OCI-LY3 (cell line): ENCODE measurements around the gene GNAO1.

Experiments used
- H2AFZ ChIP-seq: fragments of 200-600, 300-600 bp; shearing (Covaris generic); 2 replicates; pipeline ENCODE4 v1.6.0; 2014; ENCODE audit warnings: antibody characterized with exemption, low read depth, low read length
- H3K27ac ChIP-seq: fragments of 200-600, 300-600 bp; sonication (generic); 2 replicates; pipeline ENCODE4 v1.5.1; 2014; ENCODE audit warnings: mild to moderate bottlenecking, low read length, moderate library complexity, mixed read lengths
- H3K27me3 ChIP-seq: fragments of 200-600, 300-600 bp; sonication (generic); 2 replicates; pipeline ENCODE4 v1.6.1; 2014; ENCODE audit warnings: low read depth, low read length, mixed read lengths
- H3K36me3 ChIP-seq: fragments of 200-600, 300-600 bp; sonication (generic); replicated peaks from 2 replicates; pipeline ENCODE3; 2014; ENCODE audit warnings: low read depth, low read length, mixed read lengths
- H3K4me1 ChIP-seq: fragments of 300-600, 200-600 bp; sonication (generic); 2 replicates; pipeline ENCODE4 v1.6.1; 2014; ENCODE audit warnings: low read length, mixed read lengths
- H3K4me2 ChIP-seq: fragments of 200-600, 300-600 bp; sonication (generic); 2 replicates; pipeline ENCODE4 v1.6.1; 2014; ENCODE audit warnings: low read length, mixed read lengths
- H3K4me3 ChIP-seq: fragments of 300-600, 200-600 bp; sonication (generic); 2 replicates; pipeline ENCODE4 v1.5.1; 2014; ENCODE audit warnings: antibody characterized with exemption, mild to moderate bottlenecking, low read length, moderate library complexity
- H3K79me2 ChIP-seq: fragments of 300-600, 200-600 bp; shearing (Covaris generic); 2 replicates; pipeline ENCODE4 v1.6.1; 2014; ENCODE audit warnings: mild to moderate bottlenecking, low read length, mixed read lengths
- H3K9ac ChIP-seq: fragments of 300-600, 200-600 bp; shearing (Covaris generic); 2 replicates; pipeline ENCODE4 v1.6.0; 2014; ENCODE audit warnings: mild to moderate bottlenecking, low read length, moderate library complexity
- H3K9me3 ChIP-seq: fragments of 200-600, 300-600 bp; shearing (Covaris generic); 2 replicates; pipeline ENCODE4 v1.6.1; 2014; ENCODE audit warnings: low read length, mixed read lengths; ENCODE audit not compliant: insufficient read depth
- H4K20me1 ChIP-seq: fragments of 200-600, 300-600 bp; sonication (generic); 2 replicates; pipeline ENCODE4 v1.6.1; 2016; ENCODE audit warnings: low read length, mixed read lengths; ENCODE audit not compliant: insufficient read depth
- CTCF ChIP-seq: fragments of 200-600, 300-600 bp; sonication (generic); IDR thresholded peaks from 2 replicates; pipeline ENCODE4 v1.5.1; 2014; ENCODE audit warnings: antibody characterized with exemption, low read length, low read depth
- EZH2phosphoT487 ChIP-seq: fragments of 200-600 bp; shearing (Covaris generic); IDR thresholded peaks from 2 replicates; pipeline ENCODE4 v1.6.1; 2018; ENCODE audit warnings: antibody characterized with exemption, mixed run types, low read depth

Gene GNAO1

GRCh38 chr16:56261656-56262055 lies 70.4 kb downstream of the GNAO1 start:
- H3K36me3 ChIP-seq, result no peaks in the 10 kb centered on the region
- TF ChIP-seq CTCF (no peak), EZH2phosphoT487 (no peak)
- no peak overlapping the region for H3K4me3 ChIP-seq
- no peak overlapping the region for H3K9ac ChIP-seq
- peaks cover 14% of the 10 kb centered on the region; the same call in 1 of the 2 replicates for H3K27me3 ChIP-seq
- no peaks in the 10 kb centered on the region for H3K79me2 ChIP-seq
- no peaks in the 10 kb centered on the region for H4K20me1 ChIP-seq
- no peak overlapping the region for H2AFZ ChIP-seq
- no peak overlapping the region for H3K27ac ChIP-seq
- no peaks in the 10 kb centered on the region for H3K4me1 ChIP-seq
- no peaks in the 10 kb centered on the region for H3K9me3 ChIP-seq
- H3K4me2 ChIP-seq, result no peak overlapping the region

- H3K9me3 ChIP-seq, result no peaks in the 10 kb centered on the region
- H3K79me2 ChIP-seq, result no peaks in the 10 kb centered on the region
- TF ChIP-seq CTCF (no peak), EZH2phosphoT487 (no peak)
- no peaks in the 10 kb centered on the region for H4K20me1 ChIP-seq
- H3K27me3 ChIP-seq, result peaks cover 11% of the 10 kb centered on the region; the same call in 1 of the 2 replicates
- no peaks in the 10 kb centered on the region for H3K4me1 ChIP-seq
- H3K4me3 ChIP-seq, result no peak overlapping the region
- no peak overlapping the region for H3K9ac ChIP-seq
- H3K4me2 ChIP-seq, result no peak overlapping the region
- no peak overlapping the region for H3K27ac ChIP-seq
- H2AFZ ChIP-seq, result no peak overlapping the region
- no peaks in the 10 kb centered on the region for H3K36me3 ChIP-seq
Observed at GRCh38 chr16:56262148-56262547, 70.9 kb downstream of the GNAO1 start.

- Histone ChIP-seq H3K4me3 (no peak overlapping the region), H2AFZ (no peak overlapping the region), H3K4me1 (no peaks in the 10 kb centered on the region), H3K36me3 (no peaks in the 10 kb centered on the region), H3K27me3 (peaks cover 11% of the 10 kb centered on the region; the same call in 1 of the 2 replicates), H3K9me3 (no peaks in the 10 kb centered on the region), H3K4me2 (no peak overlapping the region), H4K20me1 (no peaks in the 10 kb centered on the region), H3K27ac (no peak overlapping the region), H3K9ac (no peak overlapping the region), H3K79me2 (no peaks in the 10 kb centered on the region)
- TF ChIP-seq CTCF (no peak), EZH2phosphoT487 (no peak)
Observed at GRCh38 chr16:56262551-56263245, 71.4 kb downstream of the GNAO1 start.

- Histone ChIP-seq H3K9me3 (no peaks in the 10 kb centered on the region), H4K20me1 (no peaks in the 10 kb centered on the region), H3K9ac (no peak overlapping the region), H3K4me1 (no peaks in the 10 kb centered on the region), H3K79me2 (no peaks in the 10 kb centered on the region), H3K36me3 (no peaks in the 10 kb centered on the region), H3K27me3 (peaks cover 15% of the 10 kb centered on the region; the same call in 1 of the 2 replicates), H3K4me2 (no peak overlapping the region), H3K27ac (no peak overlapping the region), H2AFZ (no peak overlapping the region), H3K4me3 (no peak overlapping the region)
- TF ChIP-seq CTCF (no peak), EZH2phosphoT487 (no peak)
Observed at GRCh38 chr16:56263711-56264608, 72.7 kb downstream of the GNAO1 start.
